Endothelial cell of umbilical vein (primary cell): Measurements from ENCODE around the gene CDH22. TPM values are rescaled to one million over a fixed set of nuclear protein-coding genes. Genes with fewer than 3 reads are reported as not detected.

Source experiments
- BruUV-seq: library from RNA; stranded (reverse); fragments of 400-500 nt; replicated peaks from 2 replicates; lab custom pipeline; 2021; lab: Mats Ljungman, UMichigan
- CTCF ChIA-PET: fragments of 300-600, 350-600 bp; sonication (Branson Sonifier 250); formaldehyde crosslinking; loops from one replicate; lab custom pipeline; 2021; ENCODE audit warnings: antibody characterized with exemption, inconsistent platforms; lab: Charles Lee
- POLR2A ChIA-PET: fragments of 300-600, 350-600 bp; sonication (Branson Sonifier 250); formaldehyde crosslinking; loops from one replicate; lab custom pipeline; 2021; ENCODE audit warnings: antibody characterized with exemption, inconsistent platforms; lab: Charles Lee
- DNase-seq: peaks from one replicate; pipeline ENCODE4 v3.0.0-alpha.2; 2011; ENCODE audit warnings: low read depth, low spot score
- FAIRE-seq: peaks from 2 replicates; lab custom pipeline; 2011; peaks lifted over from hg19 to GRCh38; lab: Jason Lieb, UNC
- H2AFZ ChIP-seq: 2 replicates; pipeline ENCODE4 v1.6.0; 2012; ENCODE audit warnings: low read depth, low read length, control low read depth, inconsistent platforms
- H3K27ac ChIP-seq: 2 replicates; pipeline ENCODE4 v1.5.1; 2011; ENCODE audit warnings: low read depth, mild to moderate bottlenecking, control low read depth, low read length, moderate library complexity; ENCODE audit not compliant: insufficient read depth
- H3K27me3 ChIP-seq, 2 experiments: 2 replicates each; pipeline versions ENCODE4 v1.6.0 to v1.6.1; 2011; ENCODE audit warnings: low read length in 2 of 2, mixed read lengths in 1 of 2; ENCODE audit not compliant: control insufficient read depth in 2 of 2, insufficient read depth in 2 of 2
- H3K36me3 ChIP-seq, 2 experiments: 2 replicates in 1 of 2; 3 replicates in 1 of 2; pipeline ENCODE4 v1.5.1; 2011; ENCODE audit warnings: low read length in 2 of 2, mild to moderate bottlenecking in 1 of 2, moderate library complexity in 1 of 2; ENCODE audit not compliant: control insufficient read depth in 2 of 2, insufficient read depth in 2 of 2; ENCODE audit errors: extremely low read depth in 1 of 2
- H3K4me1 ChIP-seq: 3 replicates; pipeline ENCODE4 v1.5.1; 2011; ENCODE audit warnings: mild to moderate bottlenecking, low read length; ENCODE audit not compliant: control insufficient read depth, insufficient read depth; ENCODE audit errors: extremely low read depth
- H3K4me2 ChIP-seq: 2 replicates; pipeline ENCODE4 v1.6.1; 2011; ENCODE audit warnings: low read length, control low read depth, mixed read lengths; ENCODE audit not compliant: insufficient read depth
- H3K4me3 ChIP-seq, 3 experiments: fragments of 200-600 bp in 1 of 3; sonication (generic), shearing (Covaris generic) in 1 of 3; replicated peaks in 1 of 3; 2 replicates each; pipeline ENCODE4 v1.5.1; 2011 to 2016; ENCODE audit warnings: control low read depth in 3 of 3, low read length in 3 of 3, mild to moderate bottlenecking in 2 of 3, inconsistent platforms in 1 of 3, low read depth in 1 of 3, moderate library complexity in 1 of 3; ENCODE audit not compliant: insufficient read depth in 1 of 3
- H3K79me2 ChIP-seq: 2 replicates; pipeline ENCODE4 v1.6.0; 2012; ENCODE audit warnings: low read length, inconsistent platforms; ENCODE audit not compliant: control insufficient read depth, insufficient read depth
- H3K9ac ChIP-seq: replicated peaks from 2 replicates; pipeline ENCODE3; 2011; ENCODE audit warnings: low read length, control low read depth; ENCODE audit not compliant: insufficient read depth; ENCODE audit errors: extremely low read depth
- H3K9me1 ChIP-seq: replicated peaks from 3 replicates; pipeline ENCODE4 v1.6.0; 2011; ENCODE audit warnings: mild to moderate bottlenecking, low read length; ENCODE audit not compliant: control insufficient read depth, insufficient read depth; ENCODE audit errors: extremely low read depth
- H3K9me3 ChIP-seq: replicated peaks from 2 replicates; pipeline ENCODE4 v1.5.1; 2012; ENCODE audit warnings: low read length, inconsistent platforms; ENCODE audit not compliant: control insufficient read depth, insufficient read depth
- H4K20me1 ChIP-seq: replicated peaks from 2 replicates; pipeline ENCODE3; 2011; ENCODE audit warnings: mild to moderate bottlenecking, low read length; ENCODE audit not compliant: control insufficient read depth, insufficient read depth; ENCODE audit errors: extremely low read depth
- CTCF ChIP-seq, 2 donors: IDR thresholded peaks; 1 replicate in 1 of 2; 2 replicates in 1 of 2; pipeline ENCODE4 v1.5.1; 2011; ENCODE audit warnings: low read length in 2 of 2, mild to moderate bottlenecking in 2 of 2, moderate library complexity in 2 of 2, control low read depth in 1 of 2, inconsistent platforms in 1 of 2, low read depth in 1 of 2; ENCODE audit not compliant: insufficient read depth in 1 of 2; ENCODE audit errors: extremely low read depth in 1 of 2
- EZH2 ChIP-seq: IDR thresholded peaks from 2 replicates; pipeline ENCODE4 v1.6.1; 2012; ENCODE audit warnings: borderline replicate concordance, low read depth, mild to moderate bottlenecking, moderate library complexity, low read length, inconsistent platforms; ENCODE audit not compliant: severe bottlenecking
- FOS ChIP-seq: IDR thresholded peaks from 2 replicates; pipeline ENCODE4 v1.6.1; 2011; ENCODE audit warnings: mild to moderate bottlenecking, low read length, moderate library complexity, borderline replicate concordance; ENCODE audit not compliant: insufficient read depth
- GATA2 ChIP-seq: IDR thresholded peaks from 2 replicates; pipeline ENCODE4 v1.7.0; 2011; ENCODE audit warnings: low read depth, mild to moderate bottlenecking, moderate library complexity, mixed read lengths, low read length; ENCODE audit not compliant: insufficient read length, insufficient read depth
- JUN ChIP-seq: IDR thresholded peaks from 2 replicates; pipeline ENCODE4 v1.6.1; 2011; ENCODE audit warnings: borderline replicate concordance, low read depth; ENCODE audit not compliant: insufficient read length, insufficient read depth
- MAX ChIP-seq: IDR thresholded peaks from 2 replicates; pipeline ENCODE4 v1.6.1; 2011; ENCODE audit not compliant: insufficient read depth, insufficient read length
- MYC ChIP-seq: IDR thresholded peaks from one replicate; pipeline ENCODE4 v1.6.1; 2011; ENCODE audit warnings: mild to moderate bottlenecking, low read depth, low read length
- POLR2A ChIP-seq: IDR thresholded peaks from 2 replicates; pipeline ENCODE4 v1.6.1; 2012; ENCODE audit warnings: low read depth, mild to moderate bottlenecking, control low read depth, low read length
- POLR2AphosphoS5 ChIP-seq: IDR thresholded peaks from 2 replicates; pipeline ENCODE4 v1.6.1; 2012; ENCODE audit warnings: low read depth, mild to moderate bottlenecking, control low read depth, low read length, moderate library complexity; ENCODE audit not compliant: insufficient read depth
- dilution Hi-C: fragments of 300-500 bp; cut with MboI; formaldehyde crosslinking; loops from one replicate; pipeline ENCODE4 v1.15.0; 2019; ENCODE audit warnings: low sequenced_read_pairs; ENCODE audit not compliant: extremely low pct_ligation_motif_present
- intact Hi-C: fragments of 100-400 bp; cut with micrococcal nuclease; formaldehyde crosslinking; loops from one replicate; pipeline ENCODE4 v1.10.0; 2022
- polyA plus RNA-seq, 4 experiments: library from polyadenylated mRNA; depleted of rRNA in 3 of 4; stranded (reverse) in 3 of 4; unstranded in 1 of 4; fragments of >200 nt; gene quantifications; 2 replicates each; pipeline versions ENCODE4 v1.2.1 to v1.2.3, GENCODE V29; 2011 to 2012; ENCODE audit warnings: missing spikeins in 1 of 4
- total RNA-seq: library from RNA; stranded (reverse); gene quantifications from 2 replicates; pipeline ENCODE4 v1.2.3, GENCODE V29; 2021

The CDH22 gene
- total and polyA plus RNA-seq, 2 donors (not counting 3 experiments of a cell fraction or from before 2014, with no cell fraction given) = not detected

- POLR2A ChIA-PET = no interaction called here
- dilution Hi-C loops = no loop called here
Observed at GRCh38 chr20:46279103-46279502, 29.2 kb downstream of the CDH22 start.

GRCh38 chr20:46277602-46278001 lies 30.7 kb downstream of the CDH22 start:
- H3K27ac ChIP-seq = no peak overlapping the region
- ChIA-PET POLR2A (no interaction called here), CTCF (no interaction called here)
- H3K4me3 ChIP-seq = no peak overlapping the region
- no TSS peak for BruUV-seq
- intact Hi-C loops (no loop called here), dilution Hi-C loops (no loop called here)
- H3K27me3 ChIP-seq = no peaks in the 10 kb centered on the region
- H3K9me3 ChIP-seq = no peaks in the 10 kb centered on the region
- no peak overlapping the region for H2AFZ ChIP-seq
- H3K36me3 ChIP-seq = no peaks in the 10 kb centered on the region
- H3K9ac ChIP-seq = no peak overlapping the region
- FAIRE-seq (no peak), DNase-seq (no peak)
- H3K4me2 ChIP-seq = no peak overlapping the region
- H3K9me1 ChIP-seq = no peaks in the 10 kb centered on the region
- no peaks in the 10 kb centered on the region for H4K20me1 ChIP-seq
- no peaks in the 10 kb centered on the region for H3K4me1 ChIP-seq
- TF ChIP-seq JUN (no peak), CTCF (IDR thresholded peaks at IDR 0.05; ENCODE audit: extremely low read depth in 1 of 2, insufficient read depth in 1 of 2, low read depth in 1 of 2, low read length in 2 of 2) (no peak), GATA2 (no peak), EZH2 (no peak), FOS (no peak), POLR2A (no peak), MYC (no peak), MAX (no peak), POLR2AphosphoS5 (no peak)
- no peaks in the 10 kb centered on the region for H3K79me2 ChIP-seq

More at GRCh38 chr20:46279103-46279502, 29.2 kb downstream of the CDH22 start:
- H2AFZ ChIP-seq = no peak overlapping the region
- H4K20me1 ChIP-seq = no peaks in the 10 kb centered on the region
- no peak for TF ChIP-seq CTCF (IDR thresholded peaks at IDR 0.05; ENCODE audit: extremely low read depth in 1 of 2, insufficient read depth in 1 of 2, low read depth in 1 of 2, low read length in 2 of 2)
- TF ChIP-seq MYC = no peak
- TF ChIP-seq JUN = no peak
- FAIRE-seq (no peak), DNase-seq (no peak)
- no peaks in the 10 kb centered on the region for H3K9me3 ChIP-seq
- H3K9ac ChIP-seq = no peak overlapping the region
- intact Hi-C loops = no loop called here
- no peaks in the 10 kb centered on the region for H3K36me3 ChIP-seq
- CTCF ChIA-PET = no interaction called here
- no peaks in the 10 kb centered on the region for H3K79me2 ChIP-seq
- no TSS peak for BruUV-seq
- H3K4me3 ChIP-seq = no peak overlapping the region
- H3K4me1 ChIP-seq = no peaks in the 10 kb centered on the region
- no peaks in the 10 kb centered on the region for H3K9me1 ChIP-seq
- no peak overlapping the region for H3K4me2 ChIP-seq
- no peaks in the 10 kb centered on the region for H3K27me3 ChIP-seq
- H3K27ac ChIP-seq = no peak overlapping the region
